IMR-90 (cell line): Measurements from ENCODE around the gene BMPER.

Source experiments
- BHLHE40 ChIP-seq: fragments of 150-350 bp; IDR thresholded peaks from 2 replicates; pipeline ENCODE4 v1.6.1; 2016; ENCODE audit warnings: mild to moderate bottlenecking, low read depth, low read length
- CEBPB ChIP-seq: IDR thresholded peaks from 2 replicates; pipeline ENCODE4 v1.6.1; 2012; ENCODE audit warnings: low read depth, low read length, improper control_type of control experiment
- CHD1 ChIP-seq: IDR thresholded peaks from 2 replicates; pipeline ENCODE4 v1.6.1; 2012; ENCODE audit warnings: low read depth, low read length, improper control_type of control experiment
- FOS ChIP-seq: fragments of 150-350 bp; IDR thresholded peaks from 2 replicates; pipeline ENCODE4 v1.6.1; 2016; ENCODE audit warnings: low read depth, low read length
- MXI1 ChIP-seq: IDR thresholded peaks from 2 replicates; pipeline ENCODE4 v1.6.1; 2012; ENCODE audit warnings: low read depth, mild to moderate bottlenecking, low read length, moderate library complexity, borderline replicate concordance
- POLR2A ChIP-seq: IDR thresholded peaks from 2 replicates; pipeline ENCODE4 v1.6.1; 2012; ENCODE audit warnings: mild to moderate bottlenecking, low read depth, low read length
- RAD21 ChIP-seq: IDR thresholded peaks from 2 replicates; pipeline ENCODE4 v1.6.1; 2012; ENCODE audit warnings: low read length, improper control_type of control experiment
- RCOR1 ChIP-seq: IDR thresholded peaks from 2 replicates; pipeline ENCODE4 v1.6.1; 2012; ENCODE audit warnings: mild to moderate bottlenecking, low read length, improper control_type of control experiment; ENCODE audit not compliant: insufficient replicate concordance
- RFX5 ChIP-seq: IDR thresholded peaks from 2 replicates; pipeline ENCODE4 v1.8.0; 2012; ENCODE audit warnings: low read depth, mild to moderate bottlenecking, low read length, moderate library complexity
- SMC3 ChIP-seq: fragments of 150-350 bp; IDR thresholded peaks from 2 replicates; pipeline ENCODE4 v1.6.1; 2016; ENCODE audit warnings: low read depth, mild to moderate bottlenecking, antibody characterized with exemption, low read length, moderate library complexity
- TF ChIP-seq, protein P1 (sequence below): conservative IDR thresholded peaks from 2 replicates; pipeline ENCODE4 v1.5.1; 2012; ENCODE audit warnings: mild to moderate bottlenecking, low read depth, low read length, improper control_type of control experiment
- TF ChIP-seq, protein P2 (sequence below): fragments of 150-350 bp; IDR thresholded peaks from 2 replicates; pipeline ENCODE4 v1.6.1; 2017; ENCODE audit warnings: mild to moderate bottlenecking, antibody characterized with exemption, low read length, low read depth
- TF ChIP-seq, protein P3 (sequence below): fragments of 150-350 bp; IDR thresholded peaks from 2 replicates; pipeline ENCODE4 v1.6.1; 2016; ENCODE audit warnings: low read depth, mild to moderate bottlenecking, low read length, moderate library complexity, borderline replicate concordance

DNA sequence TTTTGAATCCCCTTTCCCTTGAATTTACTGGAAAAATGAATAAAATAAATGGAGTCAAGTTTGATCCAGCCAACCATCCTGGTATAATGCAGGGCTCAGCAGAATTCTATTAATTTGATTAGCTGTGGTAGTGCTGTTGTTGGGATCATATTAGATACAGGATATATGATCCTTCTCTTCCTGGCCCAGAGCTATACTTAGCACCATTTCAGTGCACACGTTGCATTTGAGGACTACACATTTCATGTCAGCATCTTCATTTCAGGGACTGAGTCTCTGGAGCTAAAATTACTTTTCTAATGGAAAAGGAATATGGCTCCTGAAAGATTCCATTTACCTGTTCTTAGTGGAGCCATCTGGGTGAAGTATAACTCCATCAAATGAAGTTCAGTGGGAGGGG lies 240.3 kb downstream of the BMPER start:
- no peak for TF ChIP-seq RCOR1
- TF ChIP-seq, protein P1, sequence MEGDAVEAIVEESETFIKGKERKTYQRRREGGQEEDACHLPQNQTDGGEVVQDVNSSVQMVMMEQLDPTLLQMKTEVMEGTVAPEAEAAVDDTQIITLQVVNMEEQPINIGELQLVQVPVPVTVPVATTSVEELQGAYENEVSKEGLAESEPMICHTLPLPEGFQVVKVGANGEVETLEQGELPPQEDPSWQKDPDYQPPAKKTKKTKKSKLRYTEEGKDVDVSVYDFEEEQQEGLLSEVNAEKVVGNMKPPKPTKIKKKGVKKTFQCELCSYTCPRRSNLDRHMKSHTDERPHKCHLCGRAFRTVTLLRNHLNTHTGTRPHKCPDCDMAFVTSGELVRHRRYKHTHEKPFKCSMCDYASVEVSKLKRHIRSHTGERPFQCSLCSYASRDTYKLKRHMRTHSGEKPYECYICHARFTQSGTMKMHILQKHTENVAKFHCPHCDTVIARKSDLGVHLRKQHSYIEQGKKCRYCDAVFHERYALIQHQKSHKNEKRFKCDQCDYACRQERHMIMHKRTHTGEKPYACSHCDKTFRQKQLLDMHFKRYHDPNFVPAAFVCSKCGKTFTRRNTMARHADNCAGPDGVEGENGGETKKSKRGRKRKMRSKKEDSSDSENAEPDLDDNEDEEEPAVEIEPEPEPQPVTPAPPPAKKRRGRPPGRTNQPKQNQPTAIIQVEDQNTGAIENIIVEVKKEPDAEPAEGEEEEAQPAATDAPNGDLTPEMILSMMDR: no peak
- TF ChIP-seq POLR2A: no peak
- TF ChIP-seq RAD21: no peak
- TF ChIP-seq SMC3: no peak
- TF ChIP-seq, protein P2, sequence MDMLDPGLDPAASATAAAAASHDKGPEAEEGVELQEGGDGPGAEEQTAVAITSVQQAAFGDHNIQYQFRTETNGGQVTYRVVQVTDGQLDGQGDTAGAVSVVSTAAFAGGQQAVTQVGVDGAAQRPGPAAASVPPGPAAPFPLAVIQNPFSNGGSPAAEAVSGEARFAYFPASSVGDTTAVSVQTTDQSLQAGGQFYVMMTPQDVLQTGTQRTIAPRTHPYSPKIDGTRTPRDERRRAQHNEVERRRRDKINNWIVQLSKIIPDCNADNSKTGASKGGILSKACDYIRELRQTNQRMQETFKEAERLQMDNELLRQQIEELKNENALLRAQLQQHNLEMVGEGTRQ: no peak
- TF ChIP-seq CEBPB: no peak
- TF ChIP-seq MXI1: no peak
- TF ChIP-seq RFX5: no peak
- TF ChIP-seq, protein P3, sequence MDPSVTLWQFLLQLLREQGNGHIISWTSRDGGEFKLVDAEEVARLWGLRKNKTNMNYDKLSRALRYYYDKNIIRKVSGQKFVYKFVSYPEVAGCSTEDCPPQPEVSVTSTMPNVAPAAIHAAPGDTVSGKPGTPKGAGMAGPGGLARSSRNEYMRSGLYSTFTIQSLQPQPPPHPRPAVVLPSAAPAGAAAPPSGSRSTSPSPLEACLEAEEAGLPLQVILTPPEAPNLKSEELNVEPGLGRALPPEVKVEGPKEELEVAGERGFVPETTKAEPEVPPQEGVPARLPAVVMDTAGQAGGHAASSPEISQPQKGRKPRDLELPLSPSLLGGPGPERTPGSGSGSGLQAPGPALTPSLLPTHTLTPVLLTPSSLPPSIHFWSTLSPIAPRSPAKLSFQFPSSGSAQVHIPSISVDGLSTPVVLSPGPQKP: no peak
- no peak for TF ChIP-seq BHLHE40
- TF ChIP-seq FOS: no peak
- TF ChIP-seq CHD1: no peak
